ENCODE results near the gene ADAMTS3.
"Not testable (repeated sequence)": the region's sequence is repeated elsewhere in the genome, so short reads cannot be mapped to it uniquely, and the experiment has no call there.

ADAMTS3 gene

GRCh38 chr4:72432975-72433374 is 136.0 kb downstream of the ADAMTS3 start:
- H3K4me3 ChIP-seq (ENCODE audit: low read length): no peak overlapping the region
- TF ChIP-seq, protein P1, sequence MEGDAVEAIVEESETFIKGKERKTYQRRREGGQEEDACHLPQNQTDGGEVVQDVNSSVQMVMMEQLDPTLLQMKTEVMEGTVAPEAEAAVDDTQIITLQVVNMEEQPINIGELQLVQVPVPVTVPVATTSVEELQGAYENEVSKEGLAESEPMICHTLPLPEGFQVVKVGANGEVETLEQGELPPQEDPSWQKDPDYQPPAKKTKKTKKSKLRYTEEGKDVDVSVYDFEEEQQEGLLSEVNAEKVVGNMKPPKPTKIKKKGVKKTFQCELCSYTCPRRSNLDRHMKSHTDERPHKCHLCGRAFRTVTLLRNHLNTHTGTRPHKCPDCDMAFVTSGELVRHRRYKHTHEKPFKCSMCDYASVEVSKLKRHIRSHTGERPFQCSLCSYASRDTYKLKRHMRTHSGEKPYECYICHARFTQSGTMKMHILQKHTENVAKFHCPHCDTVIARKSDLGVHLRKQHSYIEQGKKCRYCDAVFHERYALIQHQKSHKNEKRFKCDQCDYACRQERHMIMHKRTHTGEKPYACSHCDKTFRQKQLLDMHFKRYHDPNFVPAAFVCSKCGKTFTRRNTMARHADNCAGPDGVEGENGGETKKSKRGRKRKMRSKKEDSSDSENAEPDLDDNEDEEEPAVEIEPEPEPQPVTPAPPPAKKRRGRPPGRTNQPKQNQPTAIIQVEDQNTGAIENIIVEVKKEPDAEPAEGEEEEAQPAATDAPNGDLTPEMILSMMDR (conservative IDR thresholded peaks at IDR 0.05; ENCODE audit: low read depth, low read length): no peak
- DNase-seq (ENCODE audit: low read depth): no peak

DNA sequence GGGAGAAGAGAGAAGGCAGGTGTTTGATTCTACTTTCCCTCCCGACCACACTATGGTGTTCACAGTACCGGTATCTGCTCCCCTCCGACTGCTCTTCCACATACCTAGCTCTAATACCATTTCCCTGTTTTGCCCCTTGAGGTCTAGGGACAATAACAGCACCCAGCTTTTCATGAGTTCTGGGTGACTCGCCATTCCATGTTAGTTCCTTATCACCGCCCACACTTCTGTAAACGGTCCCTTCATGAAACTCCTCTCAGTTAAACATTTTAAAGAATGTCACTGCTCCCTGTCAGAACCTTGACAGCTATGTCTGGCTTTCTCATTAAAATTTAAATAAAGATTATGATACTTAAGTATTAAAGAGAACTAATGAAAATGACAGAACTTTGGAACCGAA is 136.7 kb downstream of the ADAMTS3 start:
- DNase-seq (ENCODE audit: low read depth): no peak
- TF ChIP-seq, protein P1 (conservative IDR thresholded peaks at IDR 0.05; ENCODE audit: low read depth, low read length): no peak
- H3K4me3 ChIP-seq (ENCODE audit: low read length): no peak overlapping the region

GRCh38 chr4:72430988-72431387 is 138.0 kb downstream of the ADAMTS3 start:
- DNase-seq (ENCODE audit: low read depth): no peak
- no peak overlapping the region for H3K4me3 ChIP-seq (ENCODE audit: low read length)
- TF ChIP-seq, protein P1 (conservative IDR thresholded peaks at IDR 0.05; ENCODE audit: low read depth, low read length): no peak

DNA sequence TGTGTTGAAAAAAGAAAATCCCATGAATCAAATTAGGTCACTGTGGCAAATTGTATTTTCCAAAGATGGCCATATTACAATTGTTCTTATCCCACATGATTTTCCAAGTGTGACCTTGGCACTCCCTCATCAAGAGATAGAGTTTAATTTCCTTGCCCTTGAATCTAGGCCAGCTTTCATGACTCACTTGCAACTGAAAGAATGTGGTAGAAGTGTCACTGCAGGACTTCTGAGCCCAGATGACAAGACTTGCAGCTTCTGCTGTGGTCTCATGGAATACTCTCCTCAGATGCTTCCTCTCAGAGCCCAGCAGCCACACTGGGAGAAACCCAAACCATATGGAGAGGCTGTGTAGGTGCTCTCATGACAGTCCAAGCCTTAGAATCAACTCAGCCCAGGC is 139.0 kb downstream of the ADAMTS3 start:
- no peak overlapping the region for H3K4me3 ChIP-seq (ENCODE audit: low read length)
- TF ChIP-seq, protein P1 (conservative IDR thresholded peaks at IDR 0.05; ENCODE audit: low read depth, low read length): no peak
- no peak for DNase-seq (ENCODE audit: low read depth)

GRCh38 chr4:72429397-72429889 is 139.6 kb downstream of the ADAMTS3 start:
- TF ChIP-seq, protein P1 (conservative IDR thresholded peaks at IDR 0.05; ENCODE audit: low read depth, low read length): no peak
- no peak for DNase-seq (ENCODE audit: low read depth)
- no peak overlapping the region for H3K4me3 ChIP-seq (ENCODE audit: low read length)

DNA sequence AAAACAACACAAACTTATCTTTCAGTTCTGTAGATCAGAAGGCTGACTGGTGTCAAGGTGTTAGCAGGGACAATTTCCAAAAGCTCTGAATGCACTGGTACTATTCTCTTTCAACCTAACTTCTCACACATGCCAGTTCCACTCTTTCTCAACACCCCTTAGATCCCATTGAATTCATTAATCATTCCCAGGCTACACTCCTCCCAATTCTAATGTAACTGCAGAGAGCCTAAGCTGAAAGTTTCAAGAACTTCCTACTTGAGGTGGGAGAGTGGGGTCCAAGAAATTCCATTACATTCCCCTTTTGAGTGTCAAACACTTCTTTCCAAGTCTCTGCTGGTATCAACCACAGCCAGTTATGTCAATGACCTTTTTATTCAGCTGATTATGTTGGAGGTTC is 142.0 kb downstream of the ADAMTS3 start:
- DNase-seq (ENCODE audit: low read depth): no peak
- TF ChIP-seq, protein P1 (conservative IDR thresholded peaks at IDR 0.05; ENCODE audit: low read depth, low read length): no peak
- no peak overlapping the region for H3K4me3 ChIP-seq (ENCODE audit: low read length)

- H3K4me3 ChIP-seq (ENCODE audit: low read length); DNase-seq (ENCODE audit: low read depth): not testable (repeated sequence)
Observed at GRCh38 chr4:72425908-72426307, 143.1 kb downstream of the ADAMTS3 start.

DNA sequence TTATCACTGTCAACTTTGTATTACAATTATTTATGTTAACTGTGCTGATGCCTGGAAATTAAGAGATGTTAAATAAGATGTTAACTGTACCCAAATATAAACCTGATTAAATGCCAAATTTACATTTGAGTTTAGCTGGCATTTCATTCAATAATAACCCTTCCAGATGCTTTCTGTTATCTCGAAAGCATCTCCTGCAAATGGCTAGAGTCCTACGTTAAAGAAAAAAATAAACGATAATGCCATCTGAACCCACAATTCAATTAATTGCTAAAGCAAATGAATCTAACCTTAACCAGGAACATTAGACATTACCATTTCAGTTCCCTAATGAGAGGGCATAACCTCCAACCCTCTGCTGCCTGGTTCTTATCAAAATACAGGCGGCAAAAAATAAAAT is 145.0 kb downstream of the ADAMTS3 start:
- H3K4me3 ChIP-seq (ENCODE audit: low read length): no peak overlapping the region
- DNase-seq (ENCODE audit: low read depth): no peak
- TF ChIP-seq, protein P1 (conservative IDR thresholded peaks at IDR 0.05; ENCODE audit: low read depth, low read length): no peak
